Fibroblast of mammary gland (primary cell): ENCODE data around the gene INIP.

Experiments
- DNase-seq: peaks from one replicate; pipeline ENCODE4 v3.0.0-alpha.2; 2010; ENCODE audit warnings: low read depth
- H3K4me3 ChIP-seq: 2 replicates; pipeline ENCODE4 v1.5.1; 2011; ENCODE audit warnings: low read depth, mild to moderate bottlenecking, low read length, moderate library complexity; ENCODE audit not compliant: control insufficient read depth
- TF ChIP-seq, protein P1 (sequence below): conservative IDR thresholded peaks from 2 replicates; pipeline ENCODE4 v1.5.1; 2011; ENCODE audit warnings: low read depth, low read length, inconsistent platforms; ENCODE audit not compliant: control insufficient read depth, insufficient read depth

Gene INIP

DNA sequence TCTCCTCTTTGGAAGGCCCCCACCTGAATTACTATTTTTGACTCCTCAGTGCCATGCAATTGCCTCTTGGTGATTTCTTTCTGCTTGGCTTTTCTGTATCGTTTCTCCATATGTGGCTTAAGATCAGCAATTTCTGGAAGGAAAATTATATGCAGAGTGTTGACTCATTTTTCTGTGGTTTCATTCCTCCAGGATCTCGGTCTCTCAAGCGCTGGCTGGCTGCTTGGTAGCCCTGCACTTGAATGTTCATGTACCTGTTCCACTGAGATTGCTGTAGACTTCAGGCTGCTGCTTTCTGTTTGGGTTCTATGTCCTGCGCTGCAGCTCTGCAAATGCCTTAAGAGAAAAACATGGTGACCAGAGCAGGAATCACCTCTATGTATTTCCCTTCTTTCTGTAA, 77.6 kb downstream of the INIP start:
- no peak overlapping the region for H3K4me3 ChIP-seq
- DNase-seq, result no peak
- TF ChIP-seq, protein P1, sequence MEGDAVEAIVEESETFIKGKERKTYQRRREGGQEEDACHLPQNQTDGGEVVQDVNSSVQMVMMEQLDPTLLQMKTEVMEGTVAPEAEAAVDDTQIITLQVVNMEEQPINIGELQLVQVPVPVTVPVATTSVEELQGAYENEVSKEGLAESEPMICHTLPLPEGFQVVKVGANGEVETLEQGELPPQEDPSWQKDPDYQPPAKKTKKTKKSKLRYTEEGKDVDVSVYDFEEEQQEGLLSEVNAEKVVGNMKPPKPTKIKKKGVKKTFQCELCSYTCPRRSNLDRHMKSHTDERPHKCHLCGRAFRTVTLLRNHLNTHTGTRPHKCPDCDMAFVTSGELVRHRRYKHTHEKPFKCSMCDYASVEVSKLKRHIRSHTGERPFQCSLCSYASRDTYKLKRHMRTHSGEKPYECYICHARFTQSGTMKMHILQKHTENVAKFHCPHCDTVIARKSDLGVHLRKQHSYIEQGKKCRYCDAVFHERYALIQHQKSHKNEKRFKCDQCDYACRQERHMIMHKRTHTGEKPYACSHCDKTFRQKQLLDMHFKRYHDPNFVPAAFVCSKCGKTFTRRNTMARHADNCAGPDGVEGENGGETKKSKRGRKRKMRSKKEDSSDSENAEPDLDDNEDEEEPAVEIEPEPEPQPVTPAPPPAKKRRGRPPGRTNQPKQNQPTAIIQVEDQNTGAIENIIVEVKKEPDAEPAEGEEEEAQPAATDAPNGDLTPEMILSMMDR, result no peak
